NB4 (cell line): ENCODE measurements around the gene EMD.

Experiments
- MYC ChIP-seq: IDR thresholded peaks from 2 replicates; pipeline ENCODE4 v1.6.1; 2011; ENCODE audit warnings: low read depth, low read length
- POLR2A ChIP-seq: IDR thresholded peaks from 2 replicates; pipeline ENCODE4 v1.6.1; 2011; ENCODE audit warnings: mild to moderate bottlenecking; ENCODE audit not compliant: insufficient read length; ENCODE audit errors: extremely low read depth
- TF ChIP-seq, protein P1 (sequence below): IDR thresholded peaks from one replicate; pipeline ENCODE4 v1.5.1; 2012; ENCODE audit warnings: low read depth, low read length
- TF ChIP-seq, protein P2 (sequence below): IDR thresholded peaks from 2 replicates; pipeline ENCODE4 v1.6.1; 2011; ENCODE audit warnings: low read depth, low read length

DNA sequence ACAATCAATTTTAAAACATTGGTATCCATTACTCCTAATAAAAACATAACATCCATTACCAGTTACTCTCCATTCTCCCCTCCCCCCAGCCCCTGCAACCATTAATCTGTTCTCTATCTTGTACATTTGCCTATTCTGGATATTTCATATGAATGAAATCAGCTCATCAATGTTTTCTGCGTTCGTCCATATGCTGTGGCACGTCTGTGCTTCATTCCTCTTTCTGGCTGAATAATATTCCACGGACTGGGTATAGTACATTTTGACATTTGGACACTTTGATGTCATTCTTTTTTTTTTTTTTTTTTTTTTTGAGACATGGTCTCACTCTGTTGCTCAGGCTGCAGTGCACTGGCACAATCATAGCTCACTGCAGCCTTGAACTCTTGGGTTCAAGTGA lies 24.8 kb downstream of the EMD start:
- TF ChIP-seq, protein P1, sequence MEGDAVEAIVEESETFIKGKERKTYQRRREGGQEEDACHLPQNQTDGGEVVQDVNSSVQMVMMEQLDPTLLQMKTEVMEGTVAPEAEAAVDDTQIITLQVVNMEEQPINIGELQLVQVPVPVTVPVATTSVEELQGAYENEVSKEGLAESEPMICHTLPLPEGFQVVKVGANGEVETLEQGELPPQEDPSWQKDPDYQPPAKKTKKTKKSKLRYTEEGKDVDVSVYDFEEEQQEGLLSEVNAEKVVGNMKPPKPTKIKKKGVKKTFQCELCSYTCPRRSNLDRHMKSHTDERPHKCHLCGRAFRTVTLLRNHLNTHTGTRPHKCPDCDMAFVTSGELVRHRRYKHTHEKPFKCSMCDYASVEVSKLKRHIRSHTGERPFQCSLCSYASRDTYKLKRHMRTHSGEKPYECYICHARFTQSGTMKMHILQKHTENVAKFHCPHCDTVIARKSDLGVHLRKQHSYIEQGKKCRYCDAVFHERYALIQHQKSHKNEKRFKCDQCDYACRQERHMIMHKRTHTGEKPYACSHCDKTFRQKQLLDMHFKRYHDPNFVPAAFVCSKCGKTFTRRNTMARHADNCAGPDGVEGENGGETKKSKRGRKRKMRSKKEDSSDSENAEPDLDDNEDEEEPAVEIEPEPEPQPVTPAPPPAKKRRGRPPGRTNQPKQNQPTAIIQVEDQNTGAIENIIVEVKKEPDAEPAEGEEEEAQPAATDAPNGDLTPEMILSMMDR, result no peak
- no peak for TF ChIP-seq POLR2A
- TF ChIP-seq, protein P2, sequence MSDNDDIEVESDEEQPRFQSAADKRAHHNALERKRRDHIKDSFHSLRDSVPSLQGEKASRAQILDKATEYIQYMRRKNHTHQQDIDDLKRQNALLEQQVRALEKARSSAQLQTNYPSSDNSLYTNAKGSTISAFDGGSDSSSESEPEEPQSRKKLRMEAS, result no peak
- TF ChIP-seq MYC, result no peak
